Measurements from ENCODE around the gene MYH11. TPM values are rescaled to one million over a fixed set of nuclear protein-coding genes. Genes with fewer than 3 reads are reported as not detected.

MYH11 gene
- total RNA-seq, 1 experiment from 2014 or later, result not detected

GRCh38 chr16:15894571-15895374, 37.9 kb upstream of the MYH11 start:
- no peaks in the 10 kb centered on the region for H3K9me3 ChIP-seq (ENCODE audit: low read depth, low read length, poor library complexity, severe bottlenecking)
- TF ChIP-seq, protein P1, sequence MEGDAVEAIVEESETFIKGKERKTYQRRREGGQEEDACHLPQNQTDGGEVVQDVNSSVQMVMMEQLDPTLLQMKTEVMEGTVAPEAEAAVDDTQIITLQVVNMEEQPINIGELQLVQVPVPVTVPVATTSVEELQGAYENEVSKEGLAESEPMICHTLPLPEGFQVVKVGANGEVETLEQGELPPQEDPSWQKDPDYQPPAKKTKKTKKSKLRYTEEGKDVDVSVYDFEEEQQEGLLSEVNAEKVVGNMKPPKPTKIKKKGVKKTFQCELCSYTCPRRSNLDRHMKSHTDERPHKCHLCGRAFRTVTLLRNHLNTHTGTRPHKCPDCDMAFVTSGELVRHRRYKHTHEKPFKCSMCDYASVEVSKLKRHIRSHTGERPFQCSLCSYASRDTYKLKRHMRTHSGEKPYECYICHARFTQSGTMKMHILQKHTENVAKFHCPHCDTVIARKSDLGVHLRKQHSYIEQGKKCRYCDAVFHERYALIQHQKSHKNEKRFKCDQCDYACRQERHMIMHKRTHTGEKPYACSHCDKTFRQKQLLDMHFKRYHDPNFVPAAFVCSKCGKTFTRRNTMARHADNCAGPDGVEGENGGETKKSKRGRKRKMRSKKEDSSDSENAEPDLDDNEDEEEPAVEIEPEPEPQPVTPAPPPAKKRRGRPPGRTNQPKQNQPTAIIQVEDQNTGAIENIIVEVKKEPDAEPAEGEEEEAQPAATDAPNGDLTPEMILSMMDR (conservative IDR thresholded peaks at IDR 0.05; ENCODE audit: low read depth, low read length), result no peak
- TF ChIP-seq EZH2 (IDR thresholded peaks at IDR 0.05; ENCODE audit: borderline replicate concordance, low read depth, low read length, poor library complexity, severe bottlenecking), result no peak
- no peak overlapping the region for H3K4me3 ChIP-seq (ENCODE audit: low read depth, low read length, poor library complexity, severe bottlenecking)
- no peak for DNase-seq (ENCODE audit: low spot score)
- no TSS peak for BruUV-seq (replicated peaks)
- no peak overlapping the region for H3K27ac ChIP-seq (ENCODE audit: low read depth, low read length, poor library complexity, severe bottlenecking)
- ChIA-PET CTCF (no interaction called here), POLR2A (ENCODE audit: low non-redundant PET) (no interaction called here)
- no peaks in the 10 kb centered on the region for H3K4me1 ChIP-seq (ENCODE audit: insufficient read depth, low read length, poor library complexity, severe bottlenecking)
- intact Hi-C loops (cut with micrococcal nuclease; ENCODE audit: unreplicated experiment), result no loop called here
- no peaks in the 10 kb centered on the region for H3K27me3 ChIP-seq (replicated peaks; ENCODE audit: insufficient read depth, low read depth, low read length, poor library complexity)
- no peaks in the 10 kb centered on the region for H3K36me3 ChIP-seq (ENCODE audit: insufficient read depth, low read length, poor library complexity, severe bottlenecking)

DNA sequence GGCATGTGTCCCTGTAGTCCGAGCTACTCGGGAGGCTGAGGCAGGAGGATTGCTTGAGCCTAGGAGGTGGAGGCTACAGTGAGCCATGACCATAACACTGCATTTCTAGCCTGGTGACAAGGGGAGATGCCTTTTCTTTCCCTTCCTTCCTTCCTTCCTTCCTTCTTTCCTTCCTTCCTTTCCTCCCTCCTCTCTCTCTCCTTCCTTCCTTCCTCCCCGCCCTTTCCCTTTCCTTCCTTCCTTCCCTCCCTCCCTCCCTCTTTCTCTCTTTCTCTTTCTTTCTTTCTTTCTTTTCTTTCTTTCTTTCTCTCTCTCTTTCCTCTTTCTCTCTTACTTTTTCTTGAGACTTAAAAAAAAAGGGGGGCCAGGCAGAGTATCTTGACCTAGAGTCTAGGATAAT, 34.7 kb upstream of the MYH11 start:
- Histone ChIP-seq H3K27me3 (replicated peaks; ENCODE audit: insufficient read depth, low read depth, low read length, poor library complexity) (no peaks in the 10 kb centered on the region), H3K4me1 (ENCODE audit: insufficient read depth, low read length, poor library complexity, severe bottlenecking) (no peaks in the 10 kb centered on the region), H3K36me3 (ENCODE audit: insufficient read depth, low read length, poor library complexity, severe bottlenecking) (no peaks in the 10 kb centered on the region), H3K9me3 (ENCODE audit: low read depth, low read length, poor library complexity, severe bottlenecking) (no peaks in the 10 kb centered on the region), H3K4me3 (ENCODE audit: low read depth, low read length, poor library complexity, severe bottlenecking) (no peak overlapping the region), H3K27ac (ENCODE audit: low read depth, low read length, poor library complexity, severe bottlenecking) (no peak overlapping the region)
- no peak for DNase-seq (ENCODE audit: low spot score)
- BruUV-seq (replicated peaks), result no TSS peak
- ChIA-PET CTCF (no interaction called here), POLR2A (ENCODE audit: low non-redundant PET) (no interaction called here)
- no peak for TF ChIP-seq EZH2 (IDR thresholded peaks at IDR 0.05; ENCODE audit: borderline replicate concordance, low read depth, low read length, poor library complexity, severe bottlenecking)
- TF ChIP-seq, protein P1 (conservative IDR thresholded peaks at IDR 0.05; ENCODE audit: low read depth, low read length), result no peak
- intact Hi-C loops (cut with micrococcal nuclease; ENCODE audit: unreplicated experiment), result no loop called here

DNA sequence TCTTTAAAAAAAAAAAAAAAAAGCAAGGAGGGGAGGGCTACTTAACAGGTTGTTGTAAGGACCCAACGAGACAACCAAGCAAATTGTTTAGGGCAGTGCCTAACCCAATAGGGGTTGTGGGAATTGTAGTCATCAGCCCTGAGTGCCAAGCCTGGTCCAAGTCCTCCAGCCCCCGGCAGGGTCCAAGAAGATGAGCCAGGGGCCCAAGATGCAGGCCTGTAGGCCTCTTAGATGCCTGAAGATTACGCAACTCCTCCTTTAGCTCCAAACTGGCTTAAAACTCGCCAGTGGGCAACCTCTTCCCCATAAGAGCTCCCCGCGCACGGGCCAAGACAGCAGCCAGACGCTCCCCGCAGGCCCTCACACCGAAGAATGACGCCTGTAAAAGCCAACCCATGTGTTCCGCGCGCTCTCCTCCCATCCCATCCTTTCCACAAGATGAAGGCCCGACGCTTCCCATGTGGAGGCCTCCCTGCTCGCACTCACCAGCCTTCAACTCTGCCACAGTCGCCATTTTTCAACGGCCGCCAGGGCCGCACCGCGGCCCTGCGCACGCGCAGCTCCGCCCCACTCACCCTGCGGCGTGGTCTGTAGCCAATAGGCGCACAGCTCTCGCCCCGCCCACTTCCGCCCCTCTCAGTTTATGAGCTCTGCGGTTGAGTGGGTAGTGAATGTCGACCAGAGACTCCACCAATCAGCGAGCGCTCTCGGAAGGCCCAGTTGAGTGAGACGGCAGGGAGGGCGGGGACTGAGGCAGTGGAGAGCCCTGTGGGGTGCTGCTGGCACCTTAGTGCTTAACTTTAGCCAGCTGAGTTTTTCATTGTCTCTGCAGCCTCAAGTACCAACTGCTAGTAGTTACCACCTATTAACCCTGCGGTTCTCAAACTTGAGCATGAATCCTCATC, 31.5 kb upstream of the MYH11 start, which contains the start of gene CEP20:
Gene CEP20 (minus strand): TSS at position 532 of the 905 bp plus-strand sequence. CDS start 18 bp downstream, at position 514.
- BruUV-seq (replicated peaks), result TSS peak; percentile 73
- H3K4me3 ChIP-seq (ENCODE audit: low read depth, low read length, poor library complexity, severe bottlenecking), result peak within 1 kb of the TSS; percentile 93
- TF ChIP-seq EZH2 (IDR thresholded peaks at IDR 0.05; ENCODE audit: borderline replicate concordance, low read depth, low read length, poor library complexity, severe bottlenecking), result no peak
- TF ChIP-seq, protein P1 (conservative IDR thresholded peaks at IDR 0.05; ENCODE audit: low read depth, low read length), result no peak
- ChIA-PET POLR2A (ENCODE audit: low non-redundant PET) (no interaction called here), CTCF (interaction anchor here (1.3 kb wide), 1 partner anchor 14 kb away, joined by 7 read pairs; no protein-coding TSS in a partner anchor)
- H3K9me3 ChIP-seq (ENCODE audit: low read depth, low read length, poor library complexity, severe bottlenecking), result no peaks in the 10 kb centered on the region
- peak; percentile 99 for DNase-seq (ENCODE audit: low spot score)
- H3K27ac ChIP-seq (ENCODE audit: low read depth, low read length, poor library complexity, severe bottlenecking), result peak within 1 kb of the TSS; percentile 96
- intact Hi-C loops (cut with micrococcal nuclease; ENCODE audit: unreplicated experiment), result no loop called here
- no peaks in the 10 kb centered on the region for H3K27me3 ChIP-seq (replicated peaks; ENCODE audit: insufficient read depth, low read depth, low read length, poor library complexity)
- peaks cover 6% of the 10 kb centered on the region for H3K36me3 ChIP-seq (ENCODE audit: insufficient read depth, low read length, poor library complexity, severe bottlenecking)
- H3K4me1 ChIP-seq (ENCODE audit: insufficient read depth, low read length, poor library complexity, severe bottlenecking), result no peaks in the 10 kb centered on the region

All from A673 (cell line).